Caco-2 (cell line): Measurements from ENCODE around the gene GNA14. TPM values are rescaled to one million over a fixed set of nuclear protein-coding genes. Genes with fewer than 3 reads are reported as not detected.

Experiments
- BruUV-seq: library from RNA; stranded (reverse); fragments of 400-500 nt; replicated peaks from 2 replicates; lab custom pipeline; 2021; lab: Mats Ljungman, UMichigan
- CTCF ChIA-PET: fragments of 300-600 bp; sonication (Branson Sonifier 250); formaldehyde crosslinking; loops from one replicate; lab custom pipeline; 2022; ENCODE audit warnings: antibody characterized with exemption; lab: Charles Lee
- POLR2A ChIA-PET: fragments of 300-600 bp; sonication (Branson Sonifier 250); formaldehyde crosslinking; loops from one replicate; lab custom pipeline; 2022; ENCODE audit warnings: antibody characterized with exemption; lab: Charles Lee
- DNase-seq, 2 experiments: peaks; one replicate each; pipeline versions ENCODE4 v3.0.0 to v3.0.0-alpha.2; 2020 to 2022
- H3K27me3 ChIP-seq: replicated peaks from 2 replicates; pipeline ENCODE4 v1.6.0; 2011; ENCODE audit warnings: low read length; ENCODE audit not compliant: control insufficient read depth, insufficient read depth
- H3K36me3 ChIP-seq: 2 replicates; pipeline ENCODE4 v1.5.1; 2011; ENCODE audit warnings: low read length; ENCODE audit not compliant: control insufficient read depth, insufficient read depth
- H3K4me1 ChIP-seq: fragments of 250-450 bp; sonication (Bioruptor Pico); 2 replicates; pipeline ENCODE4 v1.5.1; 2020; ENCODE audit warnings: mild to moderate bottlenecking
- H3K4me3 ChIP-seq: 2 replicates; pipeline ENCODE4 v1.5.1; 2011; ENCODE audit warnings: low read depth, mild to moderate bottlenecking, control low read depth, low read length
- H3K9me3 ChIP-seq: fragments of 250-450 bp; sonication (Bioruptor Pico); 2 replicates; pipeline ENCODE4 v1.5.1; 2020; ENCODE audit warnings: mild to moderate bottlenecking, moderate library complexity
- H3K27ac Mint-ChIP-seq: one replicate; pipeline ENCODE4 v1.8.0; 2022; ENCODE audit warnings: mixed read lengths; ENCODE audit not compliant: unreplicated experiment
- H3K27me3 Mint-ChIP-seq: one replicate; pipeline ENCODE4 v1.8.0; 2022; ENCODE audit warnings: mixed read lengths; ENCODE audit not compliant: insufficient read depth, unreplicated experiment
- H3K36me3 Mint-ChIP-seq: one replicate; pipeline ENCODE4 v1.8.0; 2022; ENCODE audit warnings: mild to moderate bottlenecking, mixed read lengths; ENCODE audit not compliant: insufficient read depth, unreplicated experiment
- H3K4me1 Mint-ChIP-seq: one replicate; pipeline ENCODE4 v1.8.0; 2022; ENCODE audit warnings: low read depth, mixed read lengths; ENCODE audit not compliant: unreplicated experiment
- H3K4me3 Mint-ChIP-seq: one replicate; pipeline ENCODE4 v1.8.0; 2022; ENCODE audit warnings: mild to moderate bottlenecking, moderate library complexity, mixed read lengths; ENCODE audit not compliant: unreplicated experiment
- H3K9me3 Mint-ChIP-seq: one replicate; pipeline ENCODE4 v1.8.0; 2022; ENCODE audit warnings: mixed read lengths; ENCODE audit not compliant: unreplicated experiment
- intact Hi-C: fragments of 100-400 bp; cut with micrococcal nuclease; formaldehyde crosslinking; loops from one replicate; pipeline ENCODE4 v1.10.0; 2022; ENCODE audit not compliant: unreplicated experiment
- total RNA-seq: library from RNA; stranded (reverse); gene quantifications from 2 replicates; pipeline ENCODE4 v1.2.3, GENCODE V29; 2022
- TF ChIP-seq, protein P1 (sequence below), 2 experiments: fragments of 200-600 bp in 1 of 2; IDR thresholded peaks; 1 replicate in 1 of 2; 2 replicates in 1 of 2; pipeline versions ENCODE4 v1.5.1 to v1.8.0; 2011 to 2022; ENCODE audit warnings: antibody characterized with exemption in 1 of 2, control low read depth in 1 of 2, inconsistent platforms in 1 of 2, low read depth in 1 of 2, low read length in 1 of 2, mild to moderate bottlenecking in 1 of 2, moderate library complexity in 1 of 2; ENCODE audit not compliant: insufficient read depth in 1 of 2, severe bottlenecking in 1 of 2, unreplicated experiment in 1 of 2

GNA14 gene
- total RNA-seq, 1 experiment from 2014 or later, result not detected

DNA sequence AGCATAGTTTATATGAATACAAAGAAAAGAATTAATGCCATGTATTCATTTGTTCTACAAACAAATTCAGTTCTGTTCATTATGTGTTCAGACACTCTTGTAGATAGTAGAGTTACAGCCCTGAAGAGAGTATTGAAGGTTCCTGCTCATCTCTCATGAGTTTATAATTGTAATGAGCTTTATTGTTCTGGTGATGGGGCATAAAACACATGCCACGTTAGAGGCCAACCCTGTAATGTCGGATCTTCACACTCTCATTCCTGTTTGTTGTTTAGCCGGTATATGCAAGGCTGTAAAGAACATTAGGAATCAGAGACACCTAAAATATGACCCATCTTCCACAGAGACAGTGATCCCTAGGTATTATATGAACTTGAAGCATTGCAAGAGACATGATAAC, 256.3 kb downstream of the GNA14 start:
- Mint-ChIP-seq H3K27ac (no peak overlapping the region), H3K9me3 (no peaks in the 10 kb centered on the region), H3K36me3 (no peaks in the 10 kb centered on the region), H3K27me3 (no peaks in the 10 kb centered on the region), H3K4me1 (no peaks in the 10 kb centered on the region), H3K4me3 (no peak overlapping the region)
- Histone ChIP-seq H3K36me3 (no peaks in the 10 kb centered on the region), H3K4me1 (no peaks in the 10 kb centered on the region), H3K4me3 (no peak overlapping the region), H3K9me3 (no peaks in the 10 kb centered on the region), H3K27me3 (no peaks in the 10 kb centered on the region)
- ChIA-PET POLR2A (no interaction called here), CTCF (no interaction called here)
- intact Hi-C loops, result no loop called here
- no TSS peak for BruUV-seq
- DNase-seq, result no peak
- TF ChIP-seq, protein P1, sequence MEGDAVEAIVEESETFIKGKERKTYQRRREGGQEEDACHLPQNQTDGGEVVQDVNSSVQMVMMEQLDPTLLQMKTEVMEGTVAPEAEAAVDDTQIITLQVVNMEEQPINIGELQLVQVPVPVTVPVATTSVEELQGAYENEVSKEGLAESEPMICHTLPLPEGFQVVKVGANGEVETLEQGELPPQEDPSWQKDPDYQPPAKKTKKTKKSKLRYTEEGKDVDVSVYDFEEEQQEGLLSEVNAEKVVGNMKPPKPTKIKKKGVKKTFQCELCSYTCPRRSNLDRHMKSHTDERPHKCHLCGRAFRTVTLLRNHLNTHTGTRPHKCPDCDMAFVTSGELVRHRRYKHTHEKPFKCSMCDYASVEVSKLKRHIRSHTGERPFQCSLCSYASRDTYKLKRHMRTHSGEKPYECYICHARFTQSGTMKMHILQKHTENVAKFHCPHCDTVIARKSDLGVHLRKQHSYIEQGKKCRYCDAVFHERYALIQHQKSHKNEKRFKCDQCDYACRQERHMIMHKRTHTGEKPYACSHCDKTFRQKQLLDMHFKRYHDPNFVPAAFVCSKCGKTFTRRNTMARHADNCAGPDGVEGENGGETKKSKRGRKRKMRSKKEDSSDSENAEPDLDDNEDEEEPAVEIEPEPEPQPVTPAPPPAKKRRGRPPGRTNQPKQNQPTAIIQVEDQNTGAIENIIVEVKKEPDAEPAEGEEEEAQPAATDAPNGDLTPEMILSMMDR (IDR thresholded peaks at IDR 0.05; ENCODE audit: insufficient read depth in 1 of 2, low read depth in 1 of 2, low read length in 1 of 2, severe bottlenecking in 1 of 2, unreplicated experiment in 1 of 2), result no peak

DNA sequence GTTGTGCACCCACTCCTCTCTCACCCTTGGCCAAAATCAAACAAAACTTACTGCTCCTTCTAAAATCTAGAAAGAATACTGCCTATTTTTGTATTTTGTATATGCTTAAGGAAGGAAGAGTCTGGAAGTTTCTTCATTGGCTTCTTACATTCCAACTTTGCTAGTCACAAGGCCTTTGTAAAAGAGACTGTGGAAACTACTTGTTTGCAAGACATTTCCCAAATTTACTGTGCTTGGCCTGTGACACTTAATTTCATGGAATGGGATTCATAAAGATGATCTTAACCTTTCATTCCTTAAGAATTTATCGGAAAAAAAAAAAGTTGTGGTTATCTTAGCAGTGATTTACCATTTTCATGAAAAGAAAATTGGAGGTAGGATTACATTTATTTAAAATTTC, 261.9 kb downstream of the GNA14 start:
- TF ChIP-seq, protein P1 (IDR thresholded peaks at IDR 0.05; ENCODE audit: insufficient read depth in 1 of 2, low read depth in 1 of 2, low read length in 1 of 2, severe bottlenecking in 1 of 2, unreplicated experiment in 1 of 2), result no peak
- H3K9me3 Mint-ChIP-seq, result no peaks in the 10 kb centered on the region

DNA sequence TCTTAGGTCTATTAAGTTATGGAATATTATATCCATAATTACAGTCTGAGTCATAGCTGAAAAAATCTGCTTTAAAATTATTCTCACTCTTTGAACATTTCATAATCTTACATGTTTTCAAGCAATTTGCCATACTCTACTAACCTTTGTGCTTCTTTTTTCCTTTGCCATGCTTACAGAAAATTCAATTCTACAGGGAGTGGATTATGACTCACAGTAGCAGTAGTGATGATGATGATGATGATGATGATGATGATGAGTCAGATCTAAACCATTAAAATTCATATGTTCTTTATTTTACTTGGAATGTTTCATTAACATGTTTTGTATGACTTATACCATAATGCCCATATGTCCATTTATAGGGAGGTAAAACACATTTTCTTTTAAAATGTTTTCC, 263.7 kb downstream of the GNA14 start:
- DNase-seq, result no peak
- no peaks in the 10 kb centered on the region for H3K36me3 ChIP-seq
- Mint-ChIP-seq H3K4me3 (no peak overlapping the region), H3K27me3 (no peaks in the 10 kb centered on the region), H3K9me3 (no peaks in the 10 kb centered on the region), H3K36me3 (no peaks in the 10 kb centered on the region), H3K4me1 (no peaks in the 10 kb centered on the region), H3K27ac (no peak overlapping the region)
- H3K27me3 ChIP-seq, result no peaks in the 10 kb centered on the region
- BruUV-seq, result no TSS peak
- POLR2A ChIA-PET, result no interaction called here
- intact Hi-C loops, result no loop called here
- CTCF ChIA-PET, result no interaction called here
- no peak overlapping the region for H3K4me3 ChIP-seq
- no peaks in the 10 kb centered on the region for H3K4me1 ChIP-seq
- H3K9me3 ChIP-seq, result no peaks in the 10 kb centered on the region
- TF ChIP-seq, protein P1 (IDR thresholded peaks at IDR 0.05; ENCODE audit: insufficient read depth in 1 of 2, low read depth in 1 of 2, low read length in 1 of 2, severe bottlenecking in 1 of 2, unreplicated experiment in 1 of 2), result no peak

More for the DNA sequence above, 261.9 kb downstream of the GNA14 start:
- Histone ChIP-seq H3K36me3 (no peaks in the 10 kb centered on the region), H3K4me1 (no peaks in the 10 kb centered on the region), H3K4me3 (no peak overlapping the region), H3K9me3 (no peaks in the 10 kb centered on the region), H3K27me3 (no peaks in the 10 kb centered on the region)
- intact Hi-C loops, result no loop called here
- ChIA-PET CTCF (no interaction called here), POLR2A (no interaction called here)
- no peak overlapping the region for H3K27ac Mint-ChIP-seq
- no peak overlapping the region for H3K4me3 Mint-ChIP-seq
- DNase-seq, result no peak
- no peaks in the 10 kb centered on the region for H3K27me3 Mint-ChIP-seq
- BruUV-seq, result no TSS peak
- no peaks in the 10 kb centered on the region for H3K36me3 Mint-ChIP-seq
- H3K4me1 Mint-ChIP-seq, result no peaks in the 10 kb centered on the region
